Osteocyte (in vitro differentiated cells): ENCODE data around the gene ZBTB16. TPM values are rescaled to one million over a fixed set of nuclear protein-coding genes. Genes with fewer than 3 reads are reported as not detected.

Experiments used
- DNase-seq: peaks from one replicate; pipeline ENCODE4 v3.0.0; 2021; ENCODE audit warnings: mixed read lengths; ENCODE audit not compliant: unreplicated experiment; ENCODE audit errors: extremely low spot score
- H3K27ac Mint-ChIP-seq: one replicate; pipeline ENCODE4 v1.8.0; 2021; ENCODE audit warnings: mild to moderate bottlenecking, mixed read lengths; ENCODE audit not compliant: unreplicated experiment
- H3K27me3 Mint-ChIP-seq: one replicate; pipeline ENCODE4 v1.8.0; 2021; ENCODE audit warnings: mixed read lengths; ENCODE audit not compliant: unreplicated experiment
- H3K36me3 Mint-ChIP-seq: one replicate; pipeline ENCODE4 v1.8.0; 2021; ENCODE audit warnings: mixed read lengths; ENCODE audit not compliant: unreplicated experiment
- H3K4me1 Mint-ChIP-seq: one replicate; pipeline ENCODE4 v1.8.0; 2021; ENCODE audit warnings: mixed read lengths; ENCODE audit not compliant: unreplicated experiment
- H3K4me3 Mint-ChIP-seq: one replicate; pipeline ENCODE4 v1.8.0; 2021; ENCODE audit warnings: mild to moderate bottlenecking, moderate library complexity, mixed read lengths; ENCODE audit not compliant: unreplicated experiment
- H3K9me3 Mint-ChIP-seq: one replicate; pipeline ENCODE4 v1.8.0; 2021; ENCODE audit warnings: mixed read lengths; ENCODE audit not compliant: unreplicated experiment
- CTCF ChIP-seq: fragments of 200-600 bp; sonication (generic); IDR thresholded peaks from 2 replicates; pipeline ENCODE4 v1.5.0; 2021; ENCODE audit warnings: antibody characterized with exemption, mild to moderate bottlenecking, moderate library complexity
- total RNA-seq: library from RNA; stranded (reverse); gene quantifications from 2 replicates; pipeline ENCODE4 v1.2.1, GENCODE V29; 2021

Gene ZBTB16
- total RNA-seq, 1 donor from 2014 or later, result 20.3 TPM

GRCh38 chr11:114195981-114196731, 136.6 kb downstream of the ZBTB16 start:
- no peak for DNase-seq

GRCh38 chr11:114196997-114197703, 137.6 kb downstream of the ZBTB16 start:
- H3K9me3 Mint-ChIP-seq, result peaks cover under 1% of the 10 kb centered on the region
- no peak overlapping the region for H3K4me3 Mint-ChIP-seq
- H3K27ac Mint-ChIP-seq, result peak overlapping the region; percentile 95
- peaks cover 2% of the 10 kb centered on the region for H3K27me3 Mint-ChIP-seq
- H3K4me1 Mint-ChIP-seq, result peaks cover 48% of the 10 kb centered on the region
- peaks cover 4% of the 10 kb centered on the region for H3K36me3 Mint-ChIP-seq
- no peak for DNase-seq
- no peak for TF ChIP-seq CTCF

More at GRCh38 chr11:114195981-114196731, 136.6 kb downstream of the ZBTB16 start:
- Mint-ChIP-seq H3K4me3 (no peak overlapping the region), H3K36me3 (peaks cover 11% of the 10 kb centered on the region), H3K9me3 (peaks cover 9% of the 10 kb centered on the region), H3K27ac (no peak overlapping the region), H3K27me3 (no peaks in the 10 kb centered on the region), H3K4me1 (peaks cover 48% of the 10 kb centered on the region)
- TF ChIP-seq CTCF, result no peak

GRCh38 chr11:114197799-114198500, 138.4 kb downstream of the ZBTB16 start:
- peaks cover 45% of the 10 kb centered on the region for H3K4me1 Mint-ChIP-seq
- peak overlapping the region; percentile 95 for H3K27ac Mint-ChIP-seq
- peak; percentile 90 for DNase-seq
- no peak for TF ChIP-seq CTCF
- peaks cover 5% of the 10 kb centered on the region for H3K36me3 Mint-ChIP-seq
- H3K4me3 Mint-ChIP-seq, result no peak overlapping the region
- H3K9me3 Mint-ChIP-seq, result no peaks in the 10 kb centered on the region
- peaks cover 4% of the 10 kb centered on the region for H3K27me3 Mint-ChIP-seq

- H3K27me3 Mint-ChIP-seq, result peaks cover 4% of the 10 kb centered on the region
- peak overlapping the region; percentile 95 for H3K27ac Mint-ChIP-seq
- no peak for DNase-seq
- no peak for TF ChIP-seq CTCF
- peaks cover 40% of the 10 kb centered on the region for H3K4me1 Mint-ChIP-seq
- peaks cover 5% of the 10 kb centered on the region for H3K36me3 Mint-ChIP-seq
- H3K4me3 Mint-ChIP-seq, result no peak overlapping the region
- H3K9me3 Mint-ChIP-seq, result no peaks in the 10 kb centered on the region
Observed at GRCh38 chr11:114199051-114199450, 139.5 kb downstream of the ZBTB16 start.
